Measurements from ENCODE around the gene NEK2. TPM values are rescaled to one million over a fixed set of nuclear protein-coding genes. Genes with fewer than 3 reads are reported as not detected.

The NEK2 gene
- total and polyA plus RNA-seq, 2 of the 13 experiments (the other 11 are each of a cell fraction or from before 2014, with no cell fraction given) = 10.9 to 40.8 TPM

DNA sequence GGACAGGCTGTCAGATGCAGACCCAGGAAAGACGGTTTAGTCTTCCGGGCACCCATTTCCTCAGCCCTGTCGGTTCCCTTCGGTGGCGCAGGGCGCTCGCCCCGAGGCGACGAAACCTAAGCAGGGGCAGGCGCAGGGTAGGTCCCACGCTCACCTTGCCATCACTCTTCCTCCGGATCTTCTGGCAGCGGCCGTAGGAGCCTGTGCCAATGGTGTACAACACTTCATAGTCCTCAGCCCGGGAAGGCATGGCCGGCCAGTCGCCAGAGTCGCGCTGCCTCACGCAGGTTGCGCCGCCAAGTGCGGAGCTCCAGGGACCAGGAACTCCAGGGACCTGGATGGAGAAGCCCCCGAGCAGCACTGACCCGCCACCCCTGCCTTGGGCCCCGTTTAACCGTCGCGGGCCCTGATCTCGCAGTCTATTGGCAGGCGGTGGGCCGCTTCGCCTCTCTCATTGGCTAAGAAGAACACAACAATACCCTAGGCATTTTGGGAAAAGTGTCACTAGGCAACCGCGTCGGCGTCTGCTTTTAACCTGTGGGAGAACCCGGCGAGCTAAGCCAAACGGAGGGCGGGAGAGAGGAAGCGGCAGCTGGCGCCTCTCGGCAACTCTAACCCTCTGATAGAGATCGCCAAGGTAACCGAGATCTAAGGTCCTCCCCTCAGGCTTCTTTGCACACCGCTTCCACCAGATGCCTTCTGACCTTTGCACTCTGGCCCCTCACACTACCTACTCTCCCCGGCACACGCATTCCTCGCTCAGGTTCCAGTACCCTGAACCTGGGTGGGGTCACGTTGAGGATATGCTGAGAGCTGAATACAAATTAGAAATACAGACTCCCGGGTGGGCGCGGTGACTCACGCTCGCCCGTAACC lies at the start of gene NEK2 (continued):
- TF ChIP-seq, protein P1, sequence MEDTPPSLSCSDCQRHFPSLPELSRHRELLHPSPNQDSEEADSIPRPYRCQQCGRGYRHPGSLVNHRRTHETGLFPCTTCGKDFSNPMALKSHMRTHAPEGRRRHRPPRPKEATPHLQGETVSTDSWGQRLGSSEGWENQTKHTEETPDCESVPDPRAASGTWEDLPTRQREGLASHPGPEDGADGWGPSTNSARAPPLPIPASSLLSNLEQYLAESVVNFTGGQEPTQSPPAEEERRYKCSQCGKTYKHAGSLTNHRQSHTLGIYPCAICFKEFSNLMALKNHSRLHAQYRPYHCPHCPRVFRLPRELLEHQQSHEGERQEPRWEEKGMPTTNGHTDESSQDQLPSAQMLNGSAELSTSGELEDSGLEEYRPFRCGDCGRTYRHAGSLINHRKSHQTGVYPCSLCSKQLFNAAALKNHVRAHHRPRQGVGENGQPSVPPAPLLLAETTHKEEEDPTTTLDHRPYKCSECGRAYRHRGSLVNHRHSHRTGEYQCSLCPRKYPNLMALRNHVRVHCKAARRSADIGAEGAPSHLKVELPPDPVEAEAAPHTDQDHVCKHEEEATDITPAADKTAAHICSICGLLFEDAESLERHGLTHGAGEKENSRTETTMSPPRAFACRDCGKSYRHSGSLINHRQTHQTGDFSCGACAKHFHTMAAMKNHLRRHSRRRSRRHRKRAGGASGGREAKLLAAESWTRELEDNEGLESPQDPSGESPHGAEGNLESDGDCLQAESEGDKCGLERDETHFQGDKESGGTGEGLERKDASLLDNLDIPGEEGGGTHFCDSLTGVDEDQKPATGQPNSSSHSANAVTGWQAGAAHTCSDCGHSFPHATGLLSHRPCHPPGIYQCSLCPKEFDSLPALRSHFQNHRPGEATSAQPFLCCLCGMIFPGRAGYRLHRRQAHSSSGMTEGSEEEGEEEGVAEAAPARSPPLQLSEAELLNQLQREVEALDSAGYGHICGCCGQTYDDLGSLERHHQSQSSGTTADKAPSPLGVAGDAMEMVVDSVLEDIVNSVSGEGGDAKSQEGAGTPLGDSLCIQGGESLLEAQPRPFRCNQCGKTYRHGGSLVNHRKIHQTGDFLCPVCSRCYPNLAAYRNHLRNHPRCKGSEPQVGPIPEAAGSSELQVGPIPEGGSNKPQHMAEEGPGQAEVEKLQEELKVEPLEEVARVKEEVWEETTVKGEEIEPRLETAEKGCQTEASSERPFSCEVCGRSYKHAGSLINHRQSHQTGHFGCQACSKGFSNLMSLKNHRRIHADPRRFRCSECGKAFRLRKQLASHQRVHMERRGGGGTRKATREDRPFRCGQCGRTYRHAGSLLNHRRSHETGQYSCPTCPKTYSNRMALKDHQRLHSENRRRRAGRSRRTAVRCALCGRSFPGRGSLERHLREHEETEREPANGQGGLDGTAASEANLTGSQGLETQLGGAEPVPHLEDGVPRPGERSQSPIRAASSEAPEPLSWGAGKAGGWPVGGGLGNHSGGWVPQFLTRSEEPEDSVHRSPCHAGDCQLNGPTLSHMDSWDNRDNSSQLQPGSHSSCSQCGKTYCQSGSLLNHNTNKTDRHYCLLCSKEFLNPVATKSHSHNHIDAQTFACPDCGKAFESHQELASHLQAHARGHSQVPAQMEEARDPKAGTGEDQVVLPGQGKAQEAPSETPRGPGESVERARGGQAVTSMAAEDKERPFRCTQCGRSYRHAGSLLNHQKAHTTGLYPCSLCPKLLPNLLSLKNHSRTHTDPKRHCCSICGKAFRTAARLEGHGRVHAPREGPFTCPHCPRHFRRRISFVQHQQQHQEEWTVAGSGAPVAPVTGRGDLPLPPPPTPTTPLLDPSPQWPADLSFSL (CRISPR knock-in tag; IDR thresholded peaks at IDR 0.05) = no peak
- TF ChIP-seq ZNF816 (CRISPR knock-in tag; IDR thresholded peaks at IDR 0.05; ENCODE audit: borderline replicate concordance) = peak; percentile 82
- peak; percentile 74 for TF ChIP-seq BORCS8-MEF2B (CRISPR knock-in tag; IDR thresholded peaks at IDR 0.05)
- TF ChIP-seq, protein P2, sequence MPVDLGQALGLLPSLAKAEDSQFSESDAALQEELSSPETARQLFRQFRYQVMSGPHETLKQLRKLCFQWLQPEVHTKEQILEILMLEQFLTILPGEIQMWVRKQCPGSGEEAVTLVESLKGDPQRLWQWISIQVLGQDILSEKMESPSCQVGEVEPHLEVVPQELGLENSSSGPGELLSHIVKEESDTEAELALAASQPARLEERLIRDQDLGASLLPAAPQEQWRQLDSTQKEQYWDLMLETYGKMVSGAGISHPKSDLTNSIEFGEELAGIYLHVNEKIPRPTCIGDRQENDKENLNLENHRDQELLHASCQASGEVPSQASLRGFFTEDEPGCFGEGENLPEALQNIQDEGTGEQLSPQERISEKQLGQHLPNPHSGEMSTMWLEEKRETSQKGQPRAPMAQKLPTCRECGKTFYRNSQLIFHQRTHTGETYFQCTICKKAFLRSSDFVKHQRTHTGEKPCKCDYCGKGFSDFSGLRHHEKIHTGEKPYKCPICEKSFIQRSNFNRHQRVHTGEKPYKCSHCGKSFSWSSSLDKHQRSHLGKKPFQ (CRISPR knock-in tag; IDR thresholded peaks at IDR 0.05; ENCODE audit: insufficient replicate concordance) = no peak
- TF ChIP-seq FOXA3 (CRISPR knock-in tag; IDR thresholded peaks at IDR 0.05) = peak; percentile 72
- peak; percentile 95 for TF ChIP-seq HDAC1 (CRISPR knock-in tag; IDR thresholded peaks at IDR 0.05)
- TF ChIP-seq, protein P3, sequence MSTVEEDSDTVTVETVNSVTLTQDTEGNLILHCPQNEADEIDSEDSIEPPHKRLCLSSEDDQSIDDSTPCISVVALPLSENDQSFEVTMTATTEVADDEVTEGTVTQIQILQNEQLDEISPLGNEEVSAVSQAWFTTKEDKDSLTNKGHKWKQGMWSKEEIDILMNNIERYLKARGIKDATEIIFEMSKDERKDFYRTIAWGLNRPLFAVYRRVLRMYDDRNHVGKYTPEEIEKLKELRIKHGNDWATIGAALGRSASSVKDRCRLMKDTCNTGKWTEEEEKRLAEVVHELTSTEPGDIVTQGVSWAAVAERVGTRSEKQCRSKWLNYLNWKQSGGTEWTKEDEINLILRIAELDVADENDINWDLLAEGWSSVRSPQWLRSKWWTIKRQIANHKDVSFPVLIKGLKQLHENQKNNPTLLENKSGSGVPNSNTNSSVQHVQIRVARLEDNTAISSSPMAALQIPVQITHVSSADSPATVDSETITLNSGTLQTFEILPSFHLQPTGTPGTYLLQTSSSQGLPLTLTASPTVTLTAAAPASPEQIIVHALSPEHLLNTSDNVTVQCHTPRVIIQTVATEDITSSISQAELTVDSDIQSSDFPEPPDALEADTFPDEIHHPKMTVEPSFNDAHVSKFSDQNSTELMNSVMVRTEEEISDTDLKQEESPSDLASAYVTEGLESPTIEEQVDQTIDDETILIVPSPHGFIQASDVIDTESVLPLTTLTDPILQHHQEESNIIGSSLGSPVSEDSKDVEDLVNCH (CRISPR knock-in tag; IDR thresholded peaks at IDR 0.05) = no peak
- TF ChIP-seq POLR2A (IDR thresholded peaks at IDR 0.05; ENCODE audit: insufficient read depth in 1 of 2, low read depth in 2 of 2, low read length in 2 of 2) = peak; percentile 70 to 79
- no peak for TF ChIP-seq TCF12 (IDR thresholded peaks at IDR 0.05)
- peak; percentile 86 for TF ChIP-seq TCF12 (CRISPR knock-in tag; IDR thresholded peaks at IDR 0.05)
- TF ChIP-seq ZNF367 (CRISPR knock-in tag; IDR thresholded peaks at IDR 0.05; ENCODE audit: borderline replicate concordance) = no peak
- peak; percentile 17; the same call in 1 of the 2 replicates for TF ChIP-seq GFI1 (CRISPR knock-in tag; IDR thresholded peaks at IDR 0.05; ENCODE audit: borderline replicate concordance)
- TF ChIP-seq, protein P4, sequence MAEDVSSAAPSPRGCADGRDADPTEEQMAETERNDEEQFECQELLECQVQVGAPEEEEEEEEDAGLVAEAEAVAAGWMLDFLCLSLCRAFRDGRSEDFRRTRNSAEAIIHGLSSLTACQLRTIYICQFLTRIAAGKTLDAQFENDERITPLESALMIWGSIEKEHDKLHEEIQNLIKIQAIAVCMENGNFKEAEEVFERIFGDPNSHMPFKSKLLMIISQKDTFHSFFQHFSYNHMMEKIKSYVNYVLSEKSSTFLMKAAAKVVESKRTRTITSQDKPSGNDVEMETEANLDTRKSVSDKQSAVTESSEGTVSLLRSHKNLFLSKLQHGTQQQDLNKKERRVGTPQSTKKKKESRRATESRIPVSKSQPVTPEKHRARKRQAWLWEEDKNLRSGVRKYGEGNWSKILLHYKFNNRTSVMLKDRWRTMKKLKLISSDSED (CRISPR knock-in tag; IDR thresholded peaks at IDR 0.05) = no peak
- TF ChIP-seq ZSCAN22 (CRISPR knock-in tag; IDR thresholded peaks at IDR 0.05) = 0 out of 2 replicates have a peak, but pooled peaks have one; percentile 22
- peak; percentile 96; the same call in 1 of the 2 replicates for TF ChIP-seq ZBTB20 (CRISPR knock-in tag; IDR thresholded peaks at IDR 0.05; ENCODE audit: borderline replicate concordance, low read depth)
- no peak for TF ChIP-seq ZNF879 (CRISPR knock-in tag; IDR thresholded peaks at IDR 0.05)

Measured in HepG2 (cell line).